Epidermal melanocyte (primary cell): ENCODE measurements around the gene LCP1.
A peak's percentile ranks its signal among the peaks of the same experiment; 100 is the strongest.

Experiments used
- DNase-seq: peaks from one replicate; pipeline ENCODE4 v3.0.0; 2011; ENCODE audit warnings: low spot score; ENCODE audit not compliant: insufficient read length

Gene LCP1

DNA sequence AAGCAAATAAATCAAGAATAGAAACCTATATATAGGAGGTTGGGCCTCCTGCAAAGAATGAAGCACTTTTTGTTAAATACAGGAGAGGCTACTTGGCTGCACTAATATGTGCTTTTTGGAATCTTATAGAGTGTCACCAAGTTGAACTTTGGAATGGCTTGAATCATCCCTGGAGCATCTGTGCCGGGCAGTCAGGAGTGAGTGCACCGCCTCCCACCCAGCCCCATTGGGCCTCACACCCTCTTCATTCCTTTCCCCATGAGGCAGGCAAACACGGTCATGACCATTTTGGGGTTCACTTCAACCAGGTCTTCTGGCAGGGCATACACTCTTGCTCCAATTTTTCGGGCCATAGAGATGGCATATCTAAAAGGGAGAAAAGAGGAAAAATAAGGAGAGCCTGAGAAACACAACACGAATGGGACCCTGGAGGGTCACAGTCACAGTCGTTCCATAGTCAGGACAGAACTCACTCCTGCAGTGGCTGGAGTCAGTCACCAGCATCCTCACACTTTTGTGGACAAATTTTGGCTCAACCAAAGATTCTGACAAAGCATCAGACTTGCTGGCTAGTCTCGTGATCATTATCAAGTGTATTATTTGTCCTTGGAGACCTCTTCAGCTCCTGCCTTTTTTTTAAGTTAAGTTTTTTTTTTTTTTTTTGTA lies 54.5 kb downstream of the LCP1 start:
- no peak for DNase-seq

DNA sequence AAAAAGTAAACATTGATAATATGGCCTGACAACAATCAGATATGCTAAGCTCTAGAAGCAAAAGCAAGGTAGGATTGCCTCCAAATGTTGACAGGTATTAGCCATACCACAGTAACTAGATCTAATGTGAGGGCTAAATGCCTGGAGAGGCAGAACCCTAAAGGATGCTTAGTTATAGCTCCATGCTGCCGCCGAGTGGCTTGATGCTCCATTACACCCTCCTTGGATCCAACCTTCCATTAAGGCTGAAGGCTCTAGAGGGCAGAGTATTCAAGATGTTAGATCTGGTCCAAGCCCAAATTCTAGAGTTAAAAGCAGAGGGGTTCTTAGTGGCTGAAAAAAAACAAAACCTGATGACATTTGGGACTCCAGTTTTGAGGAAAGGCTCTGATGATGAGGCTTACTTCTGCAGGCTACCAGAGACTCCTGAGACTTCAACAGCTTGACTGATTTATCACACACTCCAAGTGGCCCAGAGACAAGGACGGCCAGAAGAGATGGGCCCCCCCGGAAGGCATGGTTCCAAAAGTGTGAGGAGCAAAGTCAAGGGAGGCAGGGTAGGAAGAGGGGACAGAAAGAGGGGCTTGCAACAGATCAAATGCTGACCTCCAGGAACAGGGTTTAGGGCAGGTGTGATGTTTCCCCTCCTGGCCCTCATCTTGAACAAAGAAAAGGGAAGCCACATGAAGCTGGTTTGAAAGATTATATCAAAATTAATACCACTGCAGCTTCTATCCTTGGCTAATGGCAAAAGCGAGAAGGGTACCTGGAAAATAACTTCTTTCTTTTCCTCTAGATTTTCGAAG lies 55.2 kb downstream of the LCP1 start:
- DNase-seq, result peak; percentile 65

DNA sequence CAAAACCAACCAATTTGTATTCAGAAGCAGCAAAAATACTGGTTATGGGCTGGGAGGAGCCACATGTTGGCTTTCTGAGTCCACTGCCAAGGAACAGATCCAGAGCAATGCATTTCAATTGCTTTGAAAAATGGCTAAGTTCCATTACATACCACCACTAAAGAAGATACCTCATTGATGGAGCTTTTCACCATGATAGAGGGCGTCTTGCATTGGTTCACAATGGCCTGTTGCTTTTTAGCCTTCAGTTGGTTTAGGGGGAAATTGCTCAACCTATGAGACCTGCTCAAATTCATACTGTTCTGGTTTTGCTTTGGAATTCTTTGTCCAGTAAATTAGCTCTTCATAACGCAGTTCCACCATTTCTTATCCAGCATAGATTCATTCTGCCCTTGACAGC lies 55.9 kb downstream of the LCP1 start:
- DNase-seq, result no peak

DNA sequence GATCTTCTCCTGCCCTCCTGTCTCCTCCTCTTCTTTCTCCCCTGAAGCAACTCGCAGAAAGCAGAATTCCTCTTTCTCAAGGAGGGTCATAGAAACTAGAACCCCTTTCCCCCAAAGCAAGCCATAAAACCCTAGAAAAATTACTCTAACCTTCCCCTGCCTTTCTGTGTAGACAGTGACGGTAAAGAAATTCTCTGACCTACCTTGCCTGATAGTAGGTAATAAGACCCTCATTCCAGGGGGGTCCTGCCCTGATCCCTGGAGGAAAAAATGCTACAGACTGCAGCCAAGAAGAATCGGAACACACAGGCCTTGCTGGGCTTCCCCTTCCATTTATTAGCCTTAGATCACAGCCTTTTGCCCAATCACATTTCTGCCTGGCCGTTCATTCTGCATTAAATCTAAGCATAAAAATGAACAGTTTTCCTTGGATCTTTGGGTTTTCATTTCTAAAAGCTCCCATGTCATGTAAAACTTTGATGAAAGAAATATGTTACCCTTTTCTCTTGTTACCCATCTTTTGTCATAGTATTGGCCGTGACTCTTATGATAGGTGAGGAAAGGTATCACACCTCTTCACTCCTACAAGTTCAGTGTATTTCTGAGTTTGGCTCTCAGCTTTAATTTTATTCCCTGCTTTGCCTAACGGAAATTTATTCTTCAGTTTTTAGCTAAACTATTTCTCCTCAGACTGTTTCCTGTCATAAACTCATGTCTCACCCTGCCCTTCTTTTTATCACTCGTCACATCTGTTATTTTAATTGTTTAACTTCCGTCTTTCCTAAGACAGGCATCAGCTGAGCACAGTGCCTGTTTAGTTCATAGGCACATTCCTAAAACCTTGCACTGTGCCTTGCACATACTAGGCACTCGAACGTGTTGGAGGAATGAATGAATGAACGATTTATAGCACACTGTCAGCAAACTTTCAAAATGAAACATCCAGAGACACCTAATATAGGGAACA lies 56.7 kb downstream of the LCP1 start:
- no peak for DNase-seq

DNA sequence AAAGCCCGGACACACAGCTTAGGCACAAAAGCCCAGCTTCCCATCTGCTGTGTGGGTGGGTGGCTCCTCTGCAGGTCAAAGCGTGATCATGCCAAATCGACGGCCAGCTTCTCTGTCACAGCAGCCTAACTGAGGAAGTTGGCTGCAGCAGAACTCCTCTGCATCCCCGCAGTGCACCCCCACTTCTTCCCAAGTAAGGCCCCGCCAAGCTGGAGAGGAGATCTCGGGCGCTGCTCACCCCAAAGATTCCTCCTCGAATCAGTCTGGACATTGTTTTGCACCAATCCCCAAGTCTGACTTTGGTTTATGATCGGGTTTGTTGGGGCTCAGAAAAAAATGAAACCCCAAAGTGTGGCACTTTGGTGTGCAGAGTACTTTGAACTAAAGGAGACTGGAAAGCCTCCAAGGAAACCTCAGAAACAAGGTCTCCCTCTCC lies 57.4 kb downstream of the LCP1 start:
- no peak for DNase-seq

DNA sequence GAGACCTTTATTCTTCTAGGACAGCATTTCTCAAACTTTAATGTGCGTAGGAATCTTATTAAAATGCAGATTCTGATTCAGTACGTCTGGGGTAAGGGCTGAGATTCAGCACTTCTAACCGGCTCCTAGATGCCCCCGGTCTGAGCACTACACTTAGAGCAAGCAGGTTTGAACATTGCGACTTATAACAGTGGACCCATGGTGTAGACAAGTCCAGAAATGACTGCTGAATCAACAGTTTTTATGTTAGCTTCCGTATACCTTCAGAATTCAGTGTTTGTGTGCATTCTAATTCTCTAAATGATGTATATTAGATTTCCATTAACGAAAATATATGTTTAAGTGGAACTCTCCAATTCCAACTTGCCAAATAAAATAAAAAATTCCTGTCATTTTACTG lies 59.7 kb downstream of the LCP1 start:
- no peak for DNase-seq

DNA sequence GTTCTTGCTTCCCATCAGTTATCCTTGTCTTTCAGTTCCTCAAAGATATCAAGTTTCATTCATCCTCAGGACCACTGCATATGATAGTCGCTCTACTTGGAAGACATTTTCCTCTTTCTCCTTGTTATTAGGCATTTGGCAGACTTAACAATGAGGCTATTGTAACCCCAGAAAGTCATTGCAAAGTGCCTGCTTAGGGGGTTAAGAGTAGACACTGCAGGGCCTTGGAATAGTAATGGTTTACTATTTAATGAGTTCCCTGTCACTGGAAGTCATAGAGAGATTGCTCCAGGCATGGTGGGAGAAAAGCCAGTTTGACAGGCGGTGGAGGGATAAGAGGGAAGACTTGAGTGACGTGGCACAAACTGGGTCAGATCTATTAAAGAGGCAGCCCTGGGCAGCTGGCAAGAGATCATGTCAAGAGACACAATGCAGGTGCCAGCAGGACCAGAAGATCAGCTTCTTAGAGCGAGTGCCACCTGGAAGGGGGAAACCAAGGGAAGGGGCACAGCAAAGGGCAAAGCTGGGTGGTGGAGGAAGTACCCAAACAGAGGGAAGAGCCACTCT lies 60.3 kb downstream of the LCP1 start:
- DNase-seq, result no peak

DNA sequence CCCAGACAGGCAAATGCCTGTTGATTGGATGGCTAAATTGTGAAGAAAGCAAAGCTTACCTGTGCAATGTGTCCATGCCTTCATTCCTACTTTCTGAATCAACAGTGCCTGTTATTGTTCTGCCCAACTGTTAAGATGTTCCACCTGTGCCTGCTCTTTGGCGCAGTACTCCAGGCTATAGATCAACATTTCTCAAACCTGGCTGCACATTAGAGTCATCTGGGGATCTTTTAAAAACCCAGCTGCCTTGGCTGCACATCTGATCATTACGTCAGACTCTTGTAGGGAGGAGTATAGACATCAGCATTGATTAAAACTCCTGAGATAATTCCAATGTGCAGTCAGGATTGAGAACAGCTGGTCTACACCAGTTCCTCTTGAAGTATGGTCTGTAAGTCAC lies 60.9 kb downstream of the LCP1 start:
- DNase-seq, result no peak

DNA sequence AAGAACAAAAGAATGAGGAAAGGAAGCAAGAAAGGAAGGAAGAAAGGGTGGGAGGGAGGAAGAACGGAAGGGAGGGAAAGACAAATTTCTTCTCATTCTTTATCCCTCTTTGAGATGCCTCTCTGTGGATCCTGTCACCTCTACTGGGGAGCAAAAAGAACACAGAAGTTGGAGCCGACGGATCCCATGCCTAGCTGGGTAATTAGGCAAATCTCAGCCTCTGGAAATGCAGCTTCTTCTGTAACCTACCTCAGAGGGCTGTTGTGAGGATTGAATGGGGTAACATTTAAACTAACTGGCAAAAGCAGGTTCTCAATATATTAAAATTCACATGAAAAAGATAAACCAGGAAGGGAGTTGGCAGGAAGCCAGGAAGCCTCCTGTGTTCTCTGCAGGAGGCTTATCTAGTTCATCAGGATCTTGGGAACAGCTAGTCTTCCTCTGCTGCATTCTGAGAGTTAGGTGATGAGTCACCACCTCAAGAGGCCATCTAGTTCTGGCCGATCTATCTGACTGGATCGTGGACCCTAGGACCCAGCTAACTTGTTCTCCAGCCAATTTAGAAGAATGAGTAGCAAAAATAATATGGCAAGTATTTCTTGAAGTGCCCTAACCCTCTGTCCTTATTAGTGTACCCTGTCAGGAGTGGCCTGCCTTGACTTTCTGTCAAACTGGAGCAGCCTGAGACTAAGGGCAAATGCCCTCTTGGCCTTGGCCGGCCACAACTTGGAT lies 61.9 kb downstream of the LCP1 start:
- no peak for DNase-seq

DNA sequence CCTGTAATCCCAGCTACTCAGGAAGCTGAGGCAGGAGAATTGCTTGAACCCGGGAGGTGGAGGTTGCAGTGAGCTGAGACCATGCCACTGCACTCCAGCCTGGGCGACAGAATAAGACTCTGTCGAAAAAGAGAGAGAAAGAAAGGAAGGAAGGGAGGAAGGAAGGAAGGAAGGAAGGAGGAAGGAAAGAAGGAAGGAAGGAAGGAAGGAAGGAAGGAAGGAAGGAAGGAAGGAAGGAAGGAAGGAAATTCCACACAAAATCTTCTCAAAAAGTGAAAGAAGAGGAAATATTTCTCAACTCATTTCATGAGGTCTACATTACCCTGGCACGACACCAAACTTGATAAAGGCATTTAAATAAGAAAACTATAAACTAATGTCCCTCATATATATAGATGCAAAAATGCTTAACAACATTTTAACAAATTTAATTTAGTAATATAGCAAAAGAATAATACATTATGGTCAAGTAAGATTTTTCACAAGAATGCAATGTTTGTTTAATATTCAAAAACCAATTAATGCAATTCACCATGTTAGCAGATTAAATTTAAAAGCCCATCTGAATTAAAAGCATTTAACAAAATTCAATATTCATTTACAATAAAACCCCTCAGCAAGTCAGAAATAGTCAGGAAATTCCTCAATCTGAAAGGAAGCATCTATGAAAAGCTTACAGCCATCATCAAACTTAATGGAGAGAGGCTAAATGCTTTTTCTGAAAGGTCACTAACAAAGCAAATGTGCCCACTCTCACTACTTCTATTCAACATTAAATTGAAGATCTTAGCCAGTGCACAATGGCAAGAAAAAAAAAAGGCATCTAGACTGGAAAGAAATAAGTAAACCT lies 65.1 kb downstream of the LCP1 start:
- DNase-seq, result no peak

DNA sequence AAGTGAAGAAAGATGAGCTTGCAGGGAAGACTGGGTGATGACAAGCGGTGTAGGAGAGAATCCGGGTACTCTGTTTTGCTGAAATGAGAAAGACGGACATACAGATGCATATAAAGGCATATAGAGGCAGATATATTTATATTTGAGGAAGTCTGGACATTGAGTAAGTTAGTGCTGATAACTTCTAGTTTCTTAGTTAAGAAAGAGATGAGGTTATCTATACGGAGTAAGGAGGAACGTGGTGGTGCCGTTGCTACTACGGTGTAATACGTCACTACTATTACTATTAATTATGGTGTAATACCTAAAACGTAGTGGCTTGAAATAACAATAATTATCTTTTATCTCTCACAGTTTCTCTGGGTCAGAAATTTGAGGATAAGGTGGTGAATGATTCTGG lies 67.4 kb downstream of the LCP1 start:
- no peak for DNase-seq

DNA sequence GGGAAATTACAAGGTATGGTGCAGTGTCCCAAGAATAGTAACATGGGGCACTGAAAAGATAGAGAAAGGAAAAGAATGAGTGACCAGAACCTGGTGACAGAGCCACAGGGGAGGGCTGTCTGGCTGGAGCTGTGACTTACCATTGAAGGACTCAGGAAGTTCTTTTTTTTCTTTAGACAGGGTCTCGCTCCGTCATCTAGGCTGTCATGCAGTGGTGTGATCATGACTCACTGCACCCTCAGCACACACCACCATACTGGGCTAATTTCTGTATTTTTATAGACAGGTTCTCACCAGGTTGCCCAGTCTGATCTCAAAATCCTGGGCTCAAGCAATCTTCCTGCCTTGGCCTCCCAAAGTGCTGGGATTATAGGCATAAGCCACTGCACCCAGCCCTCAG lies 68.4 kb downstream of the LCP1 start:
- DNase-seq, result no peak

DNA sequence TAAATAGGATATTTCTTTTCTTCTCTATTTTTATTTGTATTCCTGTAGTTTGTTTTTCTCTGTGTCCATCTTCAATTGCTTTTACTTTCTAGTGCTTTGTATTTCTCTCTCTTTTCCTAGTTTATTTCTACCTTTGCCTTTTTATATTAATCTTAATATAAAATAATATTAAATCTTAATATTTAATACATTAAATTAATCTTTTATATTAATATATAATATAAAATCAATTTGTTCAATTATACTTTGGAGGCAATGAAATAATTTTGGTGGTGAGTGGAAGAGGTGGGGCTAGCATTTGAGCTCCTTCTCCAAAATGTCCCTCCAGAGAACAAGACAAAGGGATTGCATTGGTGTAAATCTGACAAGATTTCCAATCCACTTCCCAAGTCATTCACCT lies 70.8 kb downstream of the LCP1 start:
- DNase-seq, result no peak

DNA sequence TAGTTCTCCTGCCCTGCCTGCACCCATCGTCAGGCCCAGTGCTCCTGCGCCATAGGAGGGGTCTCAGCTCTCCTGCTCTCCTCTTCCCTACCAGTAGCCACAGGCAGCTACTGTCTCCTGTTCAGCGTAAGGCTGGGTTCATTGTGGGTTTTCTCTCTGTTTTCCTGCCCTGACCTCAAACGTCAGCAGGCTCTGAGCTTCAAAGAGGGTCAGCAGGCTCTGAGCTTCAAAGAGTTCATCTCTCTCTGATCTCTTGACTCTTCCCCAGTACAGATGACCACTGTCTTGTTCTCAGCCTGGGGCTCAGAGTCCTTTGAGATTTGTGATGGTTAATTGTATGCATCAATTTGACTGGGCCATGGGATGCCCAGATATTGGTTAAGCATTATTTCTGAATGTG lies 72.5 kb downstream of the LCP1 start:
- DNase-seq, result no peak

DNA sequence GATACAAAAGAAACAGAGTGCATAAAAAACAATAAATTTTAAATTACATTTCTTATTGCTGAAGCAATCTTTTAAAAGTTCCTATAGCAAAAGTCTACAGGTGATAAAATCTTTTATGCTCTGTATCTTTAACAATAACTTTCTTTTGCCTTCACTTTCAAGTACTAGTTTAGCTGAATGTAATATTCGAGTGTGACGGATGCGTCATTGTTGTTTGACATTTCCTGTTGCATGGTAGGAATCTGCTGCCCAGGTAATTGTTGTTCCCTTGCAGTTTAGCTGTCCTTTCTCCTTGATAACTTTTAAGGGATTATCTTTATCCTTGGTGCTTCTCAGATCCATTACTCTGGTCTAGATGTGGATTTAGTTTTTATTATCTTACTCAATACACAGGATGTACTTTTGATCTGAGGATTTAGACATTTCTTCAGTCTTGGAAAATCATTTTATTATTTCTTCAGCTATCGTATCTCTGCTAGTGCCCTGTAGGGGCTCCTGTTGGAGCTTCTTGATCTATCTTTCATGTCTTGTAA lies 75.1 kb downstream of the LCP1 start:
- no peak for DNase-seq

DNA sequence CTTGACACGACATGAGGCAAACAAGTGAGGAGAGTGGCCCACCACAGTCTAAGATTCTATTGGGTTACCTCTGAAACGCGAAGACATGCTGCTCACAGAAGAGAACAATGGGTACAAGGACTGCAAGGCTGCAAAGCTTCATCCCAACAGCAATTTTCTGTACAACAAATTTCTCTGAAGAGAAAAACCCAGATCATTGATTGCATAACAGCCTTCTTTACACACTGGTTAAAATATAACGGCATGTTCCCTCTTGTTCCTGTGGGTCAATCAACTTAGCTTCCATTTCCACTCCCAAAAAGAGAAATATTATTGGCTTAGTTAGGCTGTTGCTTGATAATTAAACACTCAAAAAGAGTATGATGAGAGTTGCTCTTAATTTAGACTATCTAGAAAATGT lies 77.1 kb downstream of the LCP1 start, which contains the start of gene CPB2:
Gene CPB2 (minus strand): TSS at position 166 of the 400 bp plus-strand sequence. CDS start 24 bp downstream, at position 142.
- DNase-seq, result no peak

DNA sequence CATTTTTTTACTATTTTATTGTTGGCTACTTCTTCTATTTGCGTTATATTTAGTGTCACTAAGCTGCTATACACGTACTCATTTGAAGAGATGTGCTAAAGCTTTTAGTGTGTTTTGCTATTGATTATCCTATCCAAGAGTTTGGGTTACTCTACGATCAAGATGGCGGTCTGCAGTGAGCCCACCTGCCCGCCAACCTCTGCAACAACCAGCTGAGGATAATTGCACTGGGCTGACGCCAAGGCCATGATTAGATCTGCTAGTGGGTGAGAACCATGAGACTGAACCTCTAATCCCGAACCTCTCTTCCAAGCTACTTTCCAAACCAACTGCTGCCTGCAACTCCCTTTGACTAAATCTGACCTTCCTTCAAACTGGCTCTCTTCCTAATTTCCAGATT lies 78.9 kb downstream of the LCP1 start:
- DNase-seq, result no peak

DNA sequence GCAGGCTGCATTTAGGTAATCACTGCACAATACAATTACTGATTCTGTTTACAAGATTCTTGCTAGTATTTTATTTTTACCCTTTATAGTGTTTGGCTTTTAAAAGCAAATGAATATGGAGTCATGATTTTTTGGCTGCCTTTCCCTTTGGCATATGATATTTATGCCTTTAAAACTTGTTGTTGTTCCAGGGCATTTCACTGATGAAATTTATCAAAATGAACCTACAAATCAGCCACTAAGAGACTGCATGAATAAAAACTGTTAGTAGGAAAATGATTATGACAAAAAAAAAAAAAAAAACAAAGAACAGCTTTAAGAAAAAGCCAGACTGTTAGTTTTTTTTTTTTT lies 79.7 kb downstream of the LCP1 start:
- no peak for DNase-seq

DNA sequence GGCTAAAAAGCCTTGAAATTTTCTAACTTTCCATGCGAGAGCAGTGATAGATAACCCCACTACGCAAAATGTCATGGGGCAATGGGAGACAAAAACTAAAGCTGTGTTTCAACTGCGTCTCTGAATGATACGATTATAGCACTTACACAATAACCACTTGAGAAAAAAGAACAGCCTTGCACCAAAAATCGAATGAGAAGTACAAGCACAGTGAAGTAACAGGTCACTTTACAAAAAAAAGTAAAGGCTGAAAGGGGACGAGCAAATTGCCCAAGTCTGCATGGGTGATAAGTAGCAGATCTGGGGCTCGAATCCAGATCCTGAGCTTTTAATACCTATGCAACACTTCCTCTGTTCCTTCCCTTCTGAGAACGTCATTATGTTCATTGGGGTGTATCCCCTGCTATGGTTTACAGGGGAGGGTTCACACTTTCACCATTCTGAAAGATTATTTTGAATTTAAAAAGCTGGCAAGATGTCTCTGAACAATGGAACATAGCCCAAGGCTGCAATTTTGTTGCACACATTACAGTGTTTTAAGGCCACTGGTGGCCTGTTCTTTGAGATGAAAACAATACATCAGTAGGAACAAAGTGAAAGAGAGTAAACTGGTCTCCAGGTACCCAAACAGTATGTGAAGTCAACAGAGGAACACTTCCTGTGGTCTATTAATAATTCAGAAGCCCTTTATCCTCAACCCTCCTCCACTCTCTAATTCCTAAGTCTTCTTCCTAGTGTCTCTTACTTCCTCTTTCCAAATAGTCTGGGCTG lies 80.3 kb downstream of the LCP1 start:
- no peak for DNase-seq
